Peyer's patch (tissue), 4 donors: ENCODE results near the gene RNF146. TPM values are rescaled to one million over a fixed set of nuclear protein-coding genes. Genes with fewer than 3 reads are reported as not detected.

Experiments
- DNase-seq, 3 donors: peaks; one replicate each; pipeline ENCODE4 v3.0.0-alpha.2; 2017 to 2019
- H3K27ac ChIP-seq, 4 donors: fragments of 200-600 bp; sonication (generic); one replicate each; pipeline ENCODE4 v1.5.1; 2016 to 2019
- H3K27me3 ChIP-seq, 2 donors: fragments of 200-600 bp; sonication (generic); one replicate each; pipeline ENCODE4 v1.5.1; 2019
- H3K36me3 ChIP-seq, 3 donors: fragments of 200-600 bp; sonication (generic); one replicate each; pipeline ENCODE4 v1.5.1; 2016 to 2019
- H3K4me1 ChIP-seq, 4 donors: fragments of 200-600 bp; sonication (generic); one replicate each; pipeline ENCODE4 v1.5.1; 2016 to 2019
- H3K4me3 ChIP-seq, 4 donors: fragments of 200-600 bp; sonication (generic); 1 replicate in 3 of 4; 2 replicates in 1 of 4; pipeline ENCODE4 v1.5.1; 2016 to 2019; ENCODE audit warnings: mild to moderate bottlenecking in 1 of 4
- H3K9me3 ChIP-seq, 4 donors: fragments of 200-600 bp; sonication (generic); one replicate each; pipeline ENCODE4 v1.5.1; 2016 to 2019; ENCODE audit warnings: mild to moderate bottlenecking in 1 of 4
- CTCF ChIP-seq, 6 experiments: fragments of 450-650 bp in 4 of 6; fragments of 200-600 bp in 2 of 6; sonication (generic) in 1 of 6; IDR thresholded peaks; one replicate each; pipeline ENCODE4 v1.5.1; 2017 to 2019; ENCODE audit warnings: antibody characterized with exemption in 6 of 6, mild to moderate bottlenecking in 3 of 6, moderate library complexity in 1 of 6
- POLR2A ChIP-seq, 2 donors: fragments of 450-650 bp; IDR thresholded peaks; one replicate each; pipeline ENCODE4 v1.5.1; 2017; ENCODE audit warnings: antibody characterized with exemption in 2 of 2, mild to moderate bottlenecking in 2 of 2, moderate library complexity in 2 of 2
- total RNA-seq, 4 donors: library from RNA; depleted of rRNA; stranded (reverse); fragments of >200 nt; gene quantifications; one replicate each; pipeline ENCODE4 v1.1.0, GENCODE V29; 2016

Gene RNF146
- total RNA-seq, 4 donors from 2014 or later: 21.5 to 87.5 (median 37.7) TPM

GRCh38 chr6:127289934-127290333 lies 23.3 kb downstream of the RNF146 start:
- no peak for DNase-seq
- Histone ChIP-seq H3K9me3 (no peaks in the 10 kb centered on the region), H3K27me3 (no peaks in the 10 kb centered on the region), H3K4me1 (peaks cover 0 to 8% (median 0%) of the 10 kb centered on the region in 4 donors), H3K27ac (no peak overlapping the region), H3K4me3 (no peak overlapping the region), H3K36me3 (peaks cover 0 to 25% (median 0%) of the 10 kb centered on the region in 3 donors)
- TF ChIP-seq POLR2A (IDR thresholded peaks at IDR 0.05) (no peak), CTCF (IDR thresholded peaks at IDR 0.05) (no peak)

- TF ChIP-seq CTCF (IDR thresholded peaks at IDR 0.05): no peak
- no peak for TF ChIP-seq POLR2A (IDR thresholded peaks at IDR 0.05)
- Histone ChIP-seq H3K4me1 (peaks cover 0 to 8% (median 0%) of the 10 kb centered on the region in 4 donors), H3K27ac (no peak overlapping the region), H3K27me3 (no peaks in the 10 kb centered on the region), H3K4me3 (no peak overlapping the region), H3K9me3 (no peaks in the 10 kb centered on the region), H3K36me3 (peaks cover 0 to 24% (median 0%) of the 10 kb centered on the region in 3 donors)
- no peak for DNase-seq
Observed at GRCh38 chr6:127290391-127291265, 24.0 kb downstream of the RNF146 start.

- no peak overlapping the region for H3K27ac ChIP-seq
- DNase-seq: no peak
- H3K27me3 ChIP-seq: no peaks in the 10 kb centered on the region
- peaks cover 0 to 15% (median 0%) of the 10 kb centered on the region in 3 donors for H3K36me3 ChIP-seq
- TF ChIP-seq POLR2A (IDR thresholded peaks at IDR 0.05) (no peak), CTCF (IDR thresholded peaks at IDR 0.05) (no peak)
- no peaks in the 10 kb centered on the region for H3K9me3 ChIP-seq
- H3K4me3 ChIP-seq: no peak overlapping the region
- peaks cover 0 to 8% (median 0%) of the 10 kb centered on the region in 4 donors for H3K4me1 ChIP-seq
Observed at GRCh38 chr6:127291495-127291894, 24.8 kb downstream of the RNF146 start.

GRCh38 chr6:127297502-127298070 lies 30.9 kb downstream of the RNF146 start:
- H3K27ac ChIP-seq: no peak overlapping the region
- no peaks in the 10 kb centered on the region for H3K27me3 ChIP-seq
- H3K9me3 ChIP-seq: no peaks in the 10 kb centered on the region
- no peak for TF ChIP-seq CTCF (IDR thresholded peaks at IDR 0.05)
- TF ChIP-seq POLR2A (IDR thresholded peaks at IDR 0.05): no peak
- no peak overlapping the region for H3K4me3 ChIP-seq
- DNase-seq: no peak
- H3K4me1 ChIP-seq: peaks cover 0 to 3% (median 0%) of the 10 kb centered on the region in 4 donors
- H3K36me3 ChIP-seq: no peaks in the 10 kb centered on the region

- no peak for DNase-seq
- TF ChIP-seq POLR2A (IDR thresholded peaks at IDR 0.05): no peak
- TF ChIP-seq CTCF (IDR thresholded peaks at IDR 0.05): no peak
Observed at GRCh38 chr6:127298475-127298874, 31.8 kb downstream of the RNF146 start.

More at GRCh38 chr6:127298475-127298874, 31.8 kb downstream of the RNF146 start:
- Histone ChIP-seq H3K27ac (no peak overlapping the region), H3K27me3 (no peaks in the 10 kb centered on the region), H3K9me3 (no peaks in the 10 kb centered on the region), H3K4me1 (peaks cover 0 to 6% (median 0%) of the 10 kb centered on the region in 4 donors), H3K4me3 (no peak overlapping the region), H3K36me3 (no peaks in the 10 kb centered on the region)
